ENCODE results near the gene SMURF1. TPM values are rescaled to one million over a fixed set of nuclear protein-coding genes. Genes with fewer than 3 reads are reported as not detected.

SMURF1 gene
- total and polyA plus RNA-seq, 2 of the 8 experiments (the other 6 are each of a cell fraction or from before 2014, with no cell fraction given) = 9.6 to 24.5 TPM

GRCh38 chr7:99128076-99128950, 15.6 kb downstream of the SMURF1 start:
- Histone ChIP-seq H3K23ac (ENCODE audit: insufficient read length) (no peak overlapping the region), H3K56ac (replicated peaks; ENCODE audit: insufficient read length, low read depth, low read length) (no peak overlapping the region), H3K36me3 (ENCODE audit: control insufficient read depth in 2 of 4, insufficient read depth in 4 of 4, low read length in 3 of 4) (peaks cover 0 to 2% (median 0%) of the 10 kb centered on the region in 4 experiments; a peak in 1 of 8 replicates), H3K4me3 (ENCODE audit: extremely low read depth in 1 of 4, insufficient read depth in 2 of 4, low read depth in 3 of 4, low read length in 4 of 4) (no peak overlapping the region), H2BK15ac (ENCODE audit: low read length) (no peak overlapping the region), H2AFZ (ENCODE audit: low read length) (no peak overlapping the region), H3K27ac (ENCODE audit: low read depth, low read length) (no peak overlapping the region), H4K5ac (ENCODE audit: insufficient read length, low read depth, low read length) (no peak overlapping the region), H4K91ac (replicated peaks; ENCODE audit: insufficient read length, low read length) (no peak overlapping the region), H2BK120ac (replicated peaks; ENCODE audit: low read depth, low read length) (no peak overlapping the region), H2BK12ac (ENCODE audit: low read depth, low read length) (no peak overlapping the region), H3K9me3 (ENCODE audit: insufficient read depth in 2 of 2, low read depth in 1 of 2, low read length in 1 of 2) (no peaks in the 10 kb centered on the region), H2BK20ac (ENCODE audit: low read length) (no peak overlapping the region), H3K18ac (ENCODE audit: extremely low read depth, low read length) (no peak overlapping the region), H4K8ac (ENCODE audit: extremely low read depth, insufficient read depth, low read length) (no peak overlapping the region), H2BK5ac (ENCODE audit: low read depth, low read length) (no peak overlapping the region), H3K4me1 (replicated peaks in 1 of 4; ENCODE audit: control insufficient read depth in 3 of 4, insufficient read depth in 4 of 4, low read length in 3 of 4) (peaks cover 0 to 9% (median 1%) of the 10 kb centered on the region in 4 experiments; a peak in 2 of 7 replicates), H3K14ac (ENCODE audit: insufficient read length) (no peak overlapping the region), H3K4me2 (ENCODE audit: insufficient read depth in 1 of 2, low read depth in 2 of 2, low read length in 2 of 2) (no peak overlapping the region), H3K79me1 (ENCODE audit: low read depth, low read length) (peaks cover 16% of the 10 kb centered on the region), H3K4ac (replicated peaks; ENCODE audit: insufficient read length, low read depth, low read length) (no peak overlapping the region), H3K79me2 (ENCODE audit: control insufficient read depth in 1 of 2, insufficient read depth in 2 of 2, low read length in 2 of 2) (peaks cover 13 to 98% of the 10 kb centered on the region in 2 experiments), H3K23me2 (ENCODE audit: low read depth, low read length) (no peaks in the 10 kb centered on the region; the same call in 1 of the 2 replicates), H4K20me1 (replicated peaks in 1 of 2; ENCODE audit: control insufficient read depth in 1 of 2, insufficient read depth in 2 of 2, low read length in 2 of 2) (peaks cover 10 to 27% of the 10 kb centered on the region in 2 experiments), H3K27me3 (replicated peaks in 1 of 4; ENCODE audit: control insufficient read depth in 3 of 4, extremely low read depth in 1 of 4, insufficient read depth in 3 of 4, low read length in 3 of 4) (no peaks in the 10 kb centered on the region), H3K9ac (replicated peaks in 1 of 4; ENCODE audit: extremely low read depth in 1 of 4, low read depth in 3 of 4, low read length in 3 of 4) (no peak overlapping the region), H2AK5ac (ENCODE audit: low read depth, low read length) (no peak overlapping the region)
- DNase-seq (ENCODE audit: low read depth in 1 of 2, low spot score in 2 of 2) (no peak), FAIRE-seq (no peak)
- CTCF ChIA-PET (ENCODE audit: partially characterized antibody) = no interaction called here
- POLR2A ChIA-PET (ENCODE audit: partially characterized antibody) = interaction anchor here (1.4 kb wide), 1 partner anchor 10 kb away, joined by 5 read pairs; no protein-coding TSS in a partner anchor
- 91% methylated on average over 11 of the region's 11 CpGs; no CpG with 5 or more reads in 1 of the 2 experiments for WGBS, 2 experiments (ENCODE audit: extremely low coverage in 1 of 2, insufficient coverage in 1 of 2, insufficient read length in 1 of 2, insufficient replicate concordance in 2 of 2, low coverage in 1 of 2, low lambda C conversion rate in 2 of 2, missing lambda C conversion rate in 1 of 2)
- TF ChIP-seq SAP30 (IDR thresholded peaks at IDR 0.05; ENCODE audit: insufficient read depth, insufficient replicate concordance, low read length) (no peak), POU5F1 (IDR thresholded peaks at IDR 0.05; ENCODE audit: low read depth, low read length) (no peak), CBX8 (IDR thresholded peaks at IDR 0.05; ENCODE audit: borderline replicate concordance, low read depth, low read length) (no peak), SP1 (IDR thresholded peaks at IDR 0.05; ENCODE audit: low read depth, low read length) (no peak), ATF3 (IDR thresholded peaks at IDR 0.05; ENCODE audit: insufficient read depth, low read depth, low read length) (no peak), TEAD4 (IDR thresholded peaks at IDR 0.05; ENCODE audit: low read depth, low read length) (no peak), CTBP2 (IDR thresholded peaks at IDR 0.05; ENCODE audit: borderline replicate concordance, insufficient read depth, insufficient read length, low read length) (no peak), CHD2 (IDR thresholded peaks at IDR 0.05; ENCODE audit: low read length) (no peak), TBP (IDR thresholded peaks at IDR 0.05; ENCODE audit: low read depth, low read length) (no peak), MAX (IDR thresholded peaks at IDR 0.05) (no peak), KDM4A (IDR thresholded peaks at IDR 0.05; ENCODE audit: low read depth, low read length, severe bottlenecking) (no peak), SP4 (IDR thresholded peaks at IDR 0.05; ENCODE audit: low read length) (no peak)

All from H1 (cell line).